Pericardium fibroblast (primary cell): ENCODE data around the gene ZNF84. TPM values are rescaled to one million over a fixed set of nuclear protein-coding genes. Genes with fewer than 3 reads are reported as not detected.

Source experiments
- total RNA-seq: library from RNA; depleted of rRNA; stranded (reverse); fragments of >200 nt; gene quantifications from 2 replicates; pipeline ENCODE4 v1.2.3, GENCODE V29; 2015

The ZNF84 gene
- 10.0 and 16.0 TPM in 2 replicates for total RNA-seq

GRCh38 chr12:133037207-133038005 lies at the start of gene ZNF84:
Gene ZNF84 (plus strand): TSS chr12:133037509. CDS start chr12:133041468, 3,959 bp downstream.

GRCh38 chr12:133080368-133081158 lies 43.3 kb downstream of the ZNF84 start, which contains the start of gene ZNF140:
Gene ZNF140 (plus strand): TSS chr12:133080923. CDS start chr12:133081321, 398 bp downstream.

Other genes starting within 250 kb of the ZNF84 start
- gene GOLGA3, start 208.6 kb upstream of the ZNF84 start, total RNA-seq = 56.2 and 69.5 TPM in 2 replicates
- 41.1 and 41.4 TPM in 2 replicates for gene CHFR, start 149.9 kb upstream of the ZNF84 start, total RNA-seq
- gene ZNF605, start 81.2 kb upstream of the ZNF84 start, total RNA-seq = 3.7 and 10.0 TPM in 2 replicates
- 1.9 and 2.1 TPM in 2 replicates for gene ZNF26, start 51.1 kb upstream of the ZNF84 start, total RNA-seq
- gene ZNF140, start 43.4 kb downstream of the ZNF84 start, total RNA-seq = 7.5 and 17.2 TPM in 2 replicates
- 0.23 and 0.60 TPM in 2 replicates for gene ZNF891, start 92.8 kb downstream of the ZNF84 start, total RNA-seq
- gene ZNF10, start 93.1 kb downstream of the ZNF84 start, total RNA-seq = 3.7 and 4.3 TPM in 2 replicates
- gene ZNF268, start 144.0 kb downstream of the ZNF84 start, total RNA-seq = 7.7 and 23.0 TPM in 2 replicates
- not detected in 2 replicates for gene ANHX, start 198.4 kb downstream of the ZNF84 start, total RNA-seq